ENCODE results near the gene MED16. TPM values are rescaled to one million over a fixed set of nuclear protein-coding genes. Genes with fewer than 3 reads are reported as not detected.
A peak's percentile ranks its signal among the peaks of the same experiment; 100 is the strongest.

MED16 gene
- polyA plus RNA-seq, result 10 to 100 TPM; 33.0 to 46.2 TPM

- Histone ChIP-seq H3K4me1 (ENCODE audit: control insufficient read depth in 2 of 2, insufficient read depth in 2 of 2, low read length in 1 of 2) (peaks cover 3 to 7% of the 10 kb centered on the region in 2 donors), H3K4me3 (ENCODE audit: low read depth in 1 of 2, low read length in 2 of 2) (peak within 1 kb of the TSS; percentile 91 to 97), H3K27me3 (ENCODE audit: control insufficient read depth in 1 of 2, insufficient read depth in 2 of 2, low read length in 2 of 2) (no peaks in the 10 kb centered on the region), H3K36me3 (ENCODE audit: control insufficient read depth in 2 of 2, insufficient read depth in 2 of 2, low read length in 1 of 2) (peaks cover 7 to 25% of the 10 kb centered on the region in 2 donors), H3K27ac (ENCODE audit: low read depth in 2 of 2, low read length in 1 of 2) (peak within 1 kb of the TSS; percentile 92 to 97), H3K9me3 (ENCODE audit: control insufficient read depth in 2 of 2, insufficient read depth in 1 of 2, low read depth in 1 of 2, low read length in 1 of 2) (no peaks in the 10 kb centered on the region)
- 1% methylated on average over 55 to 69 of the region's 69 CpGs for WGBS, 2 donors
Observed at GRCh38 chr19:892894-893689, at the start of gene MED16, which contains the start of gene RNU6-9. Gene MED16 (minus strand): TSS chr19:893187. CDS start chr19:891131, 2,056 bp downstream. Gene RNU6-9 (plus strand): TSS chr19:893484.

GRCh38 chr19:942133-942645, 49.2 kb upstream of the MED16 start:
- Histone ChIP-seq H3K36me3 (ENCODE audit: control insufficient read depth in 2 of 2, insufficient read depth in 2 of 2, low read length in 1 of 2) (peaks cover 0 to 6% of the 10 kb centered on the region in 2 donors), H3K9me3 (ENCODE audit: control insufficient read depth in 2 of 2, insufficient read depth in 1 of 2, low read depth in 1 of 2, low read length in 1 of 2) (no peaks in the 10 kb centered on the region), H3K4me1 (ENCODE audit: control insufficient read depth in 2 of 2, insufficient read depth in 2 of 2, low read length in 1 of 2) (peaks cover 2 to 10% of the 10 kb centered on the region in 2 donors), H3K27ac (ENCODE audit: low read depth in 2 of 2, low read length in 1 of 2) (no peak overlapping the region), H3K4me3 (ENCODE audit: low read depth in 1 of 2, low read length in 2 of 2) (no peak overlapping the region), H3K27me3 (ENCODE audit: control insufficient read depth in 1 of 2, insufficient read depth in 2 of 2, low read length in 2 of 2) (no peaks in the 10 kb centered on the region)
- 88 to 92% methylated on average over 27 to 32 of the region's 32 CpGs for WGBS, 2 donors

GRCh38 chr19:941292-942132, 48.5 kb upstream of the MED16 start:
- Histone ChIP-seq H3K4me1 (ENCODE audit: control insufficient read depth in 2 of 2, insufficient read depth in 2 of 2, low read length in 1 of 2) (peaks cover 2 to 10% of the 10 kb centered on the region in 2 donors), H3K4me3 (ENCODE audit: low read depth in 1 of 2, low read length in 2 of 2) (peak overlapping the region; percentile 37 to 46), H3K36me3 (ENCODE audit: control insufficient read depth in 2 of 2, insufficient read depth in 2 of 2, low read length in 1 of 2) (peaks cover 0 to 6% of the 10 kb centered on the region in 2 donors), H3K9me3 (ENCODE audit: control insufficient read depth in 2 of 2, insufficient read depth in 1 of 2, low read depth in 1 of 2, low read length in 1 of 2) (no peaks in the 10 kb centered on the region), H3K27ac (ENCODE audit: low read depth in 2 of 2, low read length in 1 of 2) (peak overlapping the region; percentile 78 to 81), H3K27me3 (ENCODE audit: control insufficient read depth in 1 of 2, insufficient read depth in 2 of 2, low read length in 2 of 2) (no peaks in the 10 kb centered on the region)
- 44 to 60% methylated on average over 33 to 45 of the region's 45 CpGs for WGBS, 2 donors

- Histone ChIP-seq H3K4me3 (ENCODE audit: low read depth in 1 of 2, low read length in 2 of 2) (peak overlapping the region; percentile 37 to 46), H3K27ac (ENCODE audit: low read depth in 2 of 2, low read length in 1 of 2) (peak overlapping the region; percentile 78 to 81), H3K27me3 (ENCODE audit: control insufficient read depth in 1 of 2, insufficient read depth in 2 of 2, low read length in 2 of 2) (no peaks in the 10 kb centered on the region), H3K9me3 (ENCODE audit: control insufficient read depth in 2 of 2, insufficient read depth in 1 of 2, low read depth in 1 of 2, low read length in 1 of 2) (no peaks in the 10 kb centered on the region), H3K4me1 (ENCODE audit: control insufficient read depth in 2 of 2, insufficient read depth in 2 of 2, low read length in 1 of 2) (peaks cover 2 to 10% of the 10 kb centered on the region in 2 donors), H3K36me3 (ENCODE audit: control insufficient read depth in 2 of 2, insufficient read depth in 2 of 2, low read length in 1 of 2) (peaks cover 0 to 6% of the 10 kb centered on the region in 2 donors)
- WGBS, 2 donors, result 14 to 16% methylated on average over 45 to 64 of the region's 64 CpGs
Observed at GRCh38 chr19:940591-941291, 47.8 kb upstream of the MED16 start.

- Histone ChIP-seq H3K4me3 (ENCODE audit: low read depth in 1 of 2, low read length in 2 of 2) (no peak overlapping the region), H3K4me1 (ENCODE audit: control insufficient read depth in 2 of 2, insufficient read depth in 2 of 2, low read length in 1 of 2) (peaks cover 2 to 13% of the 10 kb centered on the region in 2 donors), H3K9me3 (ENCODE audit: control insufficient read depth in 2 of 2, insufficient read depth in 1 of 2, low read depth in 1 of 2, low read length in 1 of 2) (no peaks in the 10 kb centered on the region), H3K27me3 (ENCODE audit: control insufficient read depth in 1 of 2, insufficient read depth in 2 of 2, low read length in 2 of 2) (no peaks in the 10 kb centered on the region), H3K27ac (ENCODE audit: low read depth in 2 of 2, low read length in 1 of 2) (peak overlapping the region in 1 of 2 donors; percentile 81), H3K36me3 (ENCODE audit: control insufficient read depth in 2 of 2, insufficient read depth in 2 of 2, low read length in 1 of 2) (peaks cover 0 to 6% of the 10 kb centered on the region in 2 donors)
- 97 to 100% methylated on average over 7 of the region's 7 CpGs for WGBS, 2 donors
Observed at GRCh38 chr19:939922-940321, 46.9 kb upstream of the MED16 start.

DNA sequence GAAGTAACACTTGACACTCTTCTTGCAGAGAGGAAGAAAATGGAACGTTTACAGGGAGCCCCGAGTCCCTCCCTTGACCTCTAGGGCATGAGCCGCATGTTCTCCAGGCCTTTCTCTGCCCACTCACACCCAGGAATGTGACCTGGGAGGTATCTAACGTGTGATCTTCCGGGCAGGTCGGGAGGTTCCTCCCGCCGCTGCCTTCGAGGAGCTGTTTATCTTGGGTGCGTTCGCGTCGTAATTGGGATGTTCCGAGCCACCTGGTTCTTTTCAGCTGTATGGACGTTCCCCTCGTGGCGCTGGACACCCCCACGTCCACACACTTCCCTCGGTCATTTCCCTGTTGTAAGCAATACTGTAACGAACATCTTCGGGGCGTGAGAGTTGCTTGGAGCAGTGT, 46.5 kb upstream of the MED16 start:
- no peak overlapping the region for H3K27ac ChIP-seq (ENCODE audit: low read depth in 2 of 2, low read length in 1 of 2)
- no peak overlapping the region for H3K4me3 ChIP-seq (ENCODE audit: low read depth in 1 of 2, low read length in 2 of 2)
- no peaks in the 10 kb centered on the region for H3K27me3 ChIP-seq (ENCODE audit: control insufficient read depth in 1 of 2, insufficient read depth in 2 of 2, low read length in 2 of 2)
- H3K9me3 ChIP-seq (ENCODE audit: control insufficient read depth in 2 of 2, insufficient read depth in 1 of 2, low read depth in 1 of 2, low read length in 1 of 2), result no peaks in the 10 kb centered on the region
- peaks cover 2 to 13% of the 10 kb centered on the region in 2 donors for H3K4me1 ChIP-seq (ENCODE audit: control insufficient read depth in 2 of 2, insufficient read depth in 2 of 2, low read length in 1 of 2)
- peaks cover 0 to 6% of the 10 kb centered on the region in 2 donors for H3K36me3 ChIP-seq (ENCODE audit: control insufficient read depth in 2 of 2, insufficient read depth in 2 of 2, low read length in 1 of 2)
- 93% methylated on average over 22 of the region's 22 CpGs for WGBS, 2 donors

- Histone ChIP-seq H3K27ac (ENCODE audit: low read depth in 2 of 2, low read length in 1 of 2) (no peak overlapping the region), H3K36me3 (ENCODE audit: control insufficient read depth in 2 of 2, insufficient read depth in 2 of 2, low read length in 1 of 2) (peaks cover 0 to 6% of the 10 kb centered on the region in 2 donors), H3K9me3 (ENCODE audit: control insufficient read depth in 2 of 2, insufficient read depth in 1 of 2, low read depth in 1 of 2, low read length in 1 of 2) (no peaks in the 10 kb centered on the region), H3K27me3 (ENCODE audit: control insufficient read depth in 1 of 2, insufficient read depth in 2 of 2, low read length in 2 of 2) (no peaks in the 10 kb centered on the region), H3K4me3 (ENCODE audit: low read depth in 1 of 2, low read length in 2 of 2) (no peak overlapping the region), H3K4me1 (ENCODE audit: control insufficient read depth in 2 of 2, insufficient read depth in 2 of 2, low read length in 1 of 2) (peaks cover 2 to 14% of the 10 kb centered on the region in 2 donors)
- WGBS, 2 donors, result 85 to 90% methylated on average over 23 of the region's 23 CpGs
Observed at GRCh38 chr19:938233-938923, 45.4 kb upstream of the MED16 start.

DNA sequence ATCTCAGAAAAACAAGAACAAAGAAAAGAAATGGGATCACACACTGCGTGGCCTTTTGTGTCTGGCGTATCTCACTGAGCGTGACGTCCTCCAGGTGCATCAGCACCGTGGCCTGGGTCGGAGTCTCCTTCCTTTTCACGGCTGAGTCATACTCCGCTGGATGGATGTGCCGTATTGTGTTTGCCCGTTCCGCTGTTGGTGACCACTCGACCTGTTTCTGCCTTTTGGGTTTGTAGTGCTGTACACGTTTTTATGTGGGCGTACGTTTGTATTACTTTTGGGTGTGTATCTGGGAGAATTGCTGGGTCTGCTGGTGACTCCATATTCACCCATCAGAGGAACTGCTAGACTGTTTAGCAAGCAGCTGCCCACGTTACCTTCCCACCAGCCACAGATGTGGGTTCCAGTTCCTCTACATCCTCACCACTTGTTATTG, 44.3 kb upstream of the MED16 start:
- Histone ChIP-seq H3K27me3 (ENCODE audit: control insufficient read depth in 1 of 2, insufficient read depth in 2 of 2, low read length in 2 of 2) (no peaks in the 10 kb centered on the region), H3K27ac (ENCODE audit: low read depth in 2 of 2, low read length in 1 of 2) (no peak overlapping the region), H3K36me3 (ENCODE audit: control insufficient read depth in 2 of 2, insufficient read depth in 2 of 2, low read length in 1 of 2) (peaks cover 0 to 2% of the 10 kb centered on the region in 2 donors), H3K4me1 (ENCODE audit: control insufficient read depth in 2 of 2, insufficient read depth in 2 of 2, low read length in 1 of 2) (peaks cover 2 to 24% of the 10 kb centered on the region in 2 donors), H3K9me3 (ENCODE audit: control insufficient read depth in 2 of 2, insufficient read depth in 1 of 2, low read depth in 1 of 2, low read length in 1 of 2) (no peaks in the 10 kb centered on the region), H3K4me3 (ENCODE audit: low read depth in 1 of 2, low read length in 2 of 2) (no peak overlapping the region)
- 85 to 88% methylated on average over 16 of the region's 16 CpGs for WGBS, 2 donors

Data from esophagus (tissue), 2 donors.